Caco-2 (cell line): ENCODE data around the gene FAM241A. TPM values are rescaled to one million over a fixed set of nuclear protein-coding genes. Genes with fewer than 3 reads are reported as not detected.
"Not testable (repeated sequence)": the region's sequence is repeated elsewhere in the genome, so short reads cannot be mapped to it uniquely, and the experiment has no call there.

ENCODE experiments used
- BruUV-seq: library from RNA; stranded (reverse); fragments of 400-500 nt; replicated peaks from 2 replicates; lab custom pipeline; 2021; lab: Mats Ljungman, UMichigan
- CTCF ChIA-PET: fragments of 300-600 bp; sonication (Branson Sonifier 250); formaldehyde crosslinking; loops from one replicate; lab custom pipeline; 2022; ENCODE audit warnings: antibody characterized with exemption; lab: Charles Lee
- POLR2A ChIA-PET: fragments of 300-600 bp; sonication (Branson Sonifier 250); formaldehyde crosslinking; loops from one replicate; lab custom pipeline; 2022; ENCODE audit warnings: antibody characterized with exemption; lab: Charles Lee
- DNase-seq, 2 experiments: peaks; one replicate each; pipeline versions ENCODE4 v3.0.0 to v3.0.0-alpha.2; 2020 to 2022
- H3K27me3 ChIP-seq: replicated peaks from 2 replicates; pipeline ENCODE4 v1.6.0; 2011; ENCODE audit warnings: low read length; ENCODE audit not compliant: control insufficient read depth, insufficient read depth
- H3K36me3 ChIP-seq: 2 replicates; pipeline ENCODE4 v1.5.1; 2011; ENCODE audit warnings: low read length; ENCODE audit not compliant: control insufficient read depth, insufficient read depth
- H3K4me1 ChIP-seq: fragments of 250-450 bp; sonication (Bioruptor Pico); 2 replicates; pipeline ENCODE4 v1.5.1; 2020; ENCODE audit warnings: mild to moderate bottlenecking
- H3K4me3 ChIP-seq: 2 replicates; pipeline ENCODE4 v1.5.1; 2011; ENCODE audit warnings: low read depth, mild to moderate bottlenecking, control low read depth, low read length
- H3K9me3 ChIP-seq: fragments of 250-450 bp; sonication (Bioruptor Pico); 2 replicates; pipeline ENCODE4 v1.5.1; 2020; ENCODE audit warnings: mild to moderate bottlenecking, moderate library complexity
- H3K27ac Mint-ChIP-seq: one replicate; pipeline ENCODE4 v1.8.0; 2022; ENCODE audit warnings: mixed read lengths; ENCODE audit not compliant: unreplicated experiment
- H3K27me3 Mint-ChIP-seq: one replicate; pipeline ENCODE4 v1.8.0; 2022; ENCODE audit warnings: mixed read lengths; ENCODE audit not compliant: insufficient read depth, unreplicated experiment
- H3K36me3 Mint-ChIP-seq: one replicate; pipeline ENCODE4 v1.8.0; 2022; ENCODE audit warnings: mild to moderate bottlenecking, mixed read lengths; ENCODE audit not compliant: insufficient read depth, unreplicated experiment
- H3K4me1 Mint-ChIP-seq: one replicate; pipeline ENCODE4 v1.8.0; 2022; ENCODE audit warnings: low read depth, mixed read lengths; ENCODE audit not compliant: unreplicated experiment
- H3K4me3 Mint-ChIP-seq: one replicate; pipeline ENCODE4 v1.8.0; 2022; ENCODE audit warnings: mild to moderate bottlenecking, moderate library complexity, mixed read lengths; ENCODE audit not compliant: unreplicated experiment
- H3K9me3 Mint-ChIP-seq: one replicate; pipeline ENCODE4 v1.8.0; 2022; ENCODE audit warnings: mixed read lengths; ENCODE audit not compliant: unreplicated experiment
- intact Hi-C: fragments of 100-400 bp; cut with micrococcal nuclease; formaldehyde crosslinking; loops from one replicate; pipeline ENCODE4 v1.10.0; 2022; ENCODE audit not compliant: unreplicated experiment
- total RNA-seq: library from RNA; stranded (reverse); gene quantifications from 2 replicates; pipeline ENCODE4 v1.2.3, GENCODE V29; 2022
- TF ChIP-seq, protein P1 (sequence below), 2 experiments: fragments of 200-600 bp in 1 of 2; IDR thresholded peaks; 1 replicate in 1 of 2; 2 replicates in 1 of 2; pipeline versions ENCODE4 v1.5.1 to v1.8.0; 2011 to 2022; ENCODE audit warnings: antibody characterized with exemption in 1 of 2, control low read depth in 1 of 2, inconsistent platforms in 1 of 2, low read depth in 1 of 2, low read length in 1 of 2, mild to moderate bottlenecking in 1 of 2, moderate library complexity in 1 of 2; ENCODE audit not compliant: insufficient read depth in 1 of 2, severe bottlenecking in 1 of 2, unreplicated experiment in 1 of 2

Gene FAM241A
- total RNA-seq, 1 experiment from 2014 or later = 1.0 TPM

GRCh38 chr4:112201915-112202505 is 56.8 kb downstream of the FAM241A start:
- Mint-ChIP-seq H3K4me3 (no peak overlapping the region), H3K27me3 (peaks cover 2% of the 10 kb centered on the region), H3K27ac (no peak overlapping the region), H3K36me3 (no peaks in the 10 kb centered on the region), H3K9me3 (no peaks in the 10 kb centered on the region), H3K4me1 (peaks cover 6% of the 10 kb centered on the region)
- no peaks in the 10 kb centered on the region for H3K36me3 ChIP-seq
- no peak overlapping the region for H3K4me3 ChIP-seq
- no peaks in the 10 kb centered on the region for H3K9me3 ChIP-seq
- no peaks in the 10 kb centered on the region for H3K27me3 ChIP-seq
- no peak for DNase-seq
- no peaks in the 10 kb centered on the region for H3K4me1 ChIP-seq
- CTCF ChIA-PET = no interaction called here
- intact Hi-C loops = no loop called here
- POLR2A ChIA-PET = no interaction called here
- TF ChIP-seq, protein P1, sequence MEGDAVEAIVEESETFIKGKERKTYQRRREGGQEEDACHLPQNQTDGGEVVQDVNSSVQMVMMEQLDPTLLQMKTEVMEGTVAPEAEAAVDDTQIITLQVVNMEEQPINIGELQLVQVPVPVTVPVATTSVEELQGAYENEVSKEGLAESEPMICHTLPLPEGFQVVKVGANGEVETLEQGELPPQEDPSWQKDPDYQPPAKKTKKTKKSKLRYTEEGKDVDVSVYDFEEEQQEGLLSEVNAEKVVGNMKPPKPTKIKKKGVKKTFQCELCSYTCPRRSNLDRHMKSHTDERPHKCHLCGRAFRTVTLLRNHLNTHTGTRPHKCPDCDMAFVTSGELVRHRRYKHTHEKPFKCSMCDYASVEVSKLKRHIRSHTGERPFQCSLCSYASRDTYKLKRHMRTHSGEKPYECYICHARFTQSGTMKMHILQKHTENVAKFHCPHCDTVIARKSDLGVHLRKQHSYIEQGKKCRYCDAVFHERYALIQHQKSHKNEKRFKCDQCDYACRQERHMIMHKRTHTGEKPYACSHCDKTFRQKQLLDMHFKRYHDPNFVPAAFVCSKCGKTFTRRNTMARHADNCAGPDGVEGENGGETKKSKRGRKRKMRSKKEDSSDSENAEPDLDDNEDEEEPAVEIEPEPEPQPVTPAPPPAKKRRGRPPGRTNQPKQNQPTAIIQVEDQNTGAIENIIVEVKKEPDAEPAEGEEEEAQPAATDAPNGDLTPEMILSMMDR (IDR thresholded peaks at IDR 0.05; ENCODE audit: insufficient read depth in 1 of 2, low read depth in 1 of 2, low read length in 1 of 2, severe bottlenecking in 1 of 2, unreplicated experiment in 1 of 2) = no peak
- BruUV-seq = no TSS peak

DNA sequence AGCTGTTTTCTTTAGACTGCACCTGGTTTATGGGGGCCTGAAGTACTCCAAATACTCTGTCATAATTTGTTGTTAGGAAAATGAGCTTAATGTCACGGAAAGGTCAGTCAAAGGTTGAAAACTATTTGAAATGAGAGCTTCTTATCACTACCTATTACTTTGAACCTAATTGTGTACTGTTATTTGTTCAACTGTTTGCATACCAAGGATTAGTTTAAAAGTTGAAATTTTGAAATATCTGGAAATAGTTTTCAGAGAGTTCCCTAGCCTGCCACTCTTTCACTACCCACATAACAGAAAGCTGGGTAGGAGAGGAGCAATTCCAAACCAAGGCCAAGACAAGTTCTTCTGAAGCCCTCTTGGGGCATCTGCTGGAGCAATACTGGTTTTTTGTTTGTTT is 58.3 kb downstream of the FAM241A start:
- CTCF ChIA-PET = interaction anchor here (0.6 kb wide), 1 partner anchor 80 kb away, joined by 3 read pairs; no protein-coding TSS in a partner anchor
- intact Hi-C loops = no loop called here
- Histone ChIP-seq H3K27me3 (no peaks in the 10 kb centered on the region), H3K36me3 (no peaks in the 10 kb centered on the region), H3K9me3 (no peaks in the 10 kb centered on the region), H3K4me3 (no peak overlapping the region), H3K4me1 (no peaks in the 10 kb centered on the region)
- no peak overlapping the region for H3K4me3 Mint-ChIP-seq
- POLR2A ChIA-PET = interaction anchor here (0.8 kb wide), 1 partner anchor 29 kb away, joined by 3 read pairs; no protein-coding TSS in a partner anchor
- TF ChIP-seq, protein P1 (IDR thresholded peaks at IDR 0.05; ENCODE audit: insufficient read depth in 1 of 2, low read depth in 1 of 2, low read length in 1 of 2, severe bottlenecking in 1 of 2, unreplicated experiment in 1 of 2) = no peak
- no peaks in the 10 kb centered on the region for H3K36me3 Mint-ChIP-seq
- BruUV-seq = no TSS peak
- peaks cover 2% of the 10 kb centered on the region for H3K27me3 Mint-ChIP-seq
- peaks cover 6% of the 10 kb centered on the region for H3K4me1 Mint-ChIP-seq
- no peak overlapping the region for H3K27ac Mint-ChIP-seq
- DNase-seq = peak in 1 of 2 experiments; percentile 14
- H3K9me3 Mint-ChIP-seq = no peaks in the 10 kb centered on the region

- Mint-ChIP-seq H3K36me3 (no peaks in the 10 kb centered on the region), H3K4me3 (no peak overlapping the region), H3K27me3 (no peaks in the 10 kb centered on the region), H3K27ac (no peak overlapping the region), H3K4me1 (no peaks in the 10 kb centered on the region), H3K9me3 (peaks cover 11% of the 10 kb centered on the region)
- Histone ChIP-seq H3K27me3 (no peaks in the 10 kb centered on the region), H3K36me3 (no peaks in the 10 kb centered on the region), H3K9me3 (0 out of 2 replicates have a peak, but pooled peaks cover 3% of the 10 kb centered on the region), H3K4me3 (no peak overlapping the region), H3K4me1 (no peaks in the 10 kb centered on the region)
- no TSS peak for BruUV-seq
- ChIA-PET CTCF (no interaction called here), POLR2A (no interaction called here)
- TF ChIP-seq, protein P1 (IDR thresholded peaks at IDR 0.05; ENCODE audit: insufficient read depth in 1 of 2, low read depth in 1 of 2, low read length in 1 of 2, severe bottlenecking in 1 of 2, unreplicated experiment in 1 of 2) = no peak
- intact Hi-C loops = no loop called here
- no peak for DNase-seq
Observed at GRCh38 chr4:112206431-112206830, 61.2 kb downstream of the FAM241A start.

DNA sequence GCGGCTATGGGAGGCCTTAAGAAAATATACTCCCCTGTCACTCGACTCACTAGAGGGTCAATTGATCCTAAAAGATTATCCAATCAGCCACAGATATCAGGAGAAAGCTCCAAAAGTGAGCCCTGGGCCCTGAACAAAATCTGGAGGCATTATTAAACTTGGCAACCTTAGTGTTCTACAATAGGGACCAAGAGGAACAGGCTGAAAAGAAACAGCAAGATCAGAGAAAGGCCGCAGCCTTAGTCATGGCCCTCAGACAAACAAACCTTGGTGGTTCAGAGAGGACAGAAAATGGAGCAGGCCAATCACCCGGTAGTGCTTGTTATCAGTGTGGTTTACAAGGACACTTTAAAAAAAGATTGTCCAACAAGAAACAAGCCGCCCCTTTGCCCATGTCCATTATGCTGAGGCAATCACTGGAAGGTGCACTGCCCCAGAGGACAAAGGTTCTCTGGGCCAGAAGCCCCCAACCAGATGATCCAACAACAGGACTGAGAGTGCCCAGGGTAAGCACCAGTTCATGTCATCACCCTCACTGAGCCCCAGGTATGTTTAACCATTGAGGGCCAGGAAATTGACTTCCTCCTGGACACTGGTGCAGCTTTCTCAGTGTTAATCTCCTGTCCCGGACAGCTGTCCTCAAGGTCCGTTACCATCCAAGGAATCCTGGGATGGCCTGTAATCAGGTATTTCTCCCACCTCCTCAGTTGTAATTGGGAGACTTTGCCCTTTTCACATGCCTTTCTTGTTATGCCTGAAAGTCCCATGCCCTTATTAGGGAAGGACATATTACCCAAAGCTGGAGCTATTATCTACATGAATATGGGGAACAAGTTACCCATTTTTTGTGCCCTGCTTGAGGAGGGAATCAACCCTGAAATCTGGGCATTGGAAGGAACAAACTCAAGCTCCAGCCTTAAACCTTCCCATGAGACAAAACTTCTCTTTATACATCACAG is 63.2 kb downstream of the FAM241A start:
- H3K4me3 Mint-ChIP-seq, POLR2A ChIA-PET, intact Hi-C loops, H3K36me3 ChIP-seq, H3K36me3 Mint-ChIP-seq, H3K4me1 Mint-ChIP-seq, CTCF ChIA-PET, H3K27me3 ChIP-seq, H3K4me3 ChIP-seq, H3K9me3 ChIP-seq, H3K27me3 Mint-ChIP-seq, BruUV-seq, DNase-seq, H3K27ac Mint-ChIP-seq, H3K4me1 ChIP-seq: not testable (repeated sequence)
- H3K9me3 Mint-ChIP-seq = peaks cover 11% of the 10 kb centered on the region
